Activated CD8-positive, alpha-beta memory T cell treated with anti-CD3 and anti-CD28 coated beads, Interleukin-2, amount 50 U/mL, for 24 hours (primary cell): ENCODE measurements around the gene MYL9.
"Not testable (repeated sequence)": the region's sequence is repeated elsewhere in the genome, so short reads cannot be mapped to it uniquely, and the experiment has no call there.

ENCODE experiments used
- DNase-seq: peaks from one replicate; pipeline ENCODE4 v3.0.0-alpha.2; 2020; ENCODE audit errors: extremely low read depth

MYL9 gene

GRCh38 chr20:36541227-36541767 is at the start of gene MYL9:
Gene MYL9, plus strand, starts transcription at chr20:36541519. Its CDS starts 3,366 bp downstream, at chr20:36544885.
- DNase-seq: no peak

GRCh38 chr20:36491901-36492617 is 49.3 kb upstream of the MYL9 start:
- DNase-seq: peak; percentile 19

GRCh38 chr20:36493051-36493800 is 48.1 kb upstream of the MYL9 start:
- no peak for DNase-seq

DNA sequence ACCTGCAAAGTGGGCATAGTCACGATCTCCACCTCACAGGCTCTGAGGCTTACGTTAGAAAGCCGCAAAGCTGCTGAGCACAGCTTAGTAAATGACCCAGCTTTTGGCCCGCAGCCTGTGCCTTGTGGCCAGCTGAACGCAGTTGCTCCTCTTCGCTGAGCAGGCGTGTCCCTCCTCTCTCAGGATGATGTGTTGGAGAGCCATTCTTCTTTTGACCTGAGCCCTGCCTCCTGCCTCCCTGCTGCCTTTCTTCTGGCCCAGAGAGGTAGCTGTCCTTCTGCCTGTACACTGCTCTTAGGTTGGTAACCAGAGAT is 47.6 kb upstream of the MYL9 start:
- no peak for DNase-seq

DNA sequence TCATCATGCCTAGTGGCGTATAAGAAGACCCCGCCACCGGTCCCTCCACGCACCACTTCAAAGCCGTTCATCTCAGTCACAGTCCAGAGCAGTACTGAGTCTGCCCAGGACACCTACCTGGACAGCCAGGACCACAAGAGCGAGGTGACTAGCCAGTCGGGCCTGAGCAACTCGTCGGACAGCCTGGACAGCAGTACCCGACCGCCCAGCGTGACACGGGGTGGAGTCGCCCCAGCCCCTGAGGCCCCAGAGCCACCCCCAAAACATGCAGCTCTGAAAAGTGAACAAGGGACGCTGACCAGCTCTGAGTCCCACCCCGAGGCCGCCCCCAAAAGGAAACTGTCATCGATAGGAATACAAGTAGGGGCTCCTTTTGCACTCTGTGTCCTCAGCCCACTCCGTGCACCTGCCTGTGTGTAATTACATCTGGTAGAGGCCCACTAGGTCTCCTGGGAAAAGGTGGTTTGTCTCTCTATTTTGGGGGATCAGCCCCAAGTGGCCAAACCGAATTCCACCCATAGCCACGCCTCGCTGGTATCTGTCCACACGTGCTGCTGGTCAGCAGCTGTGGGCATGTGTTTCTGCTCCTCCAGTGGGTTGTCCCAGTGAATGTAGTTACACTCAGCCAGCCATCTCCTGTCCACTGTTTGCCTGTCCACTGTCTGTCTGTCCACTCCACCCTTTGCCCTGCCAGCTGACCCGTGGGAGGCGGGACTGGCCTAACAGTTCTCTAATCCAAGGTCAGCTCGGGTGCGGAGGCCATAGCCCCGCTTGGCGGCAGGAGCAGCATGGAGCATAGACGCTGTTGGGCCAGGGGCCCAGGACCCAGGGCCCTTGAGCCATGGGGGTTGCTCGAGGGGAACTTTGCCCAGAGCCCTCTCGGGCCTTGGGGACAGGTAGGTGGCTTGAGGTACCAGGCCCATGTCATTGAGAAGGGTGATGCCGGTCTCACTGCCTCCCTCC is 44.3 kb upstream of the MYL9 start:
- DNase-seq: no peak

- DNase-seq: no peak
Measured at GRCh38 chr20:36497856-36498255, 43.5 kb upstream of the MYL9 start.

GRCh38 chr20:36498386-36499179 is 42.7 kb upstream of the MYL9 start:
- no peak for DNase-seq

DNA sequence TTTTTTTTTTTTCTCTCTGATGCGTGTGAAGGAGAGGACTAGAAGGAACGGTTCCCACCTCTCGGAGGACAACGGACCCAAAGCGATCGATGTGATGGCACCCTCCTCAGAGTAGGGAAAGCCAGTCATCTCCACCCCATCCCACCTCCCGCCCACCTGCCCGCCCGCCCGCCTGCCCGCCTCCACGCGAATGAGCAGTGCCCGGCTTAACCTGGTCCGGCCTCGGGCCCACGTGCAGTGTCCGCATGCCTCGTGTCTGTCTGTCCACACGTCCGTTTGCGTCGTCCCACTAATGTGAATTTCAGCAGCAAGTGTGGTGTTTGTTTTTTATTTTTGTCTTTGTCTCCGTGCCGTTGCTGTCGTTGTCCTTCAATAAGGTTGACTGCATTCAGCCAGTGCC is 42.1 kb upstream of the MYL9 start:
- DNase-seq: no peak

GRCh38 chr20:36499723-36500501 is 41.4 kb upstream of the MYL9 start:
- DNase-seq: no peak

DNA sequence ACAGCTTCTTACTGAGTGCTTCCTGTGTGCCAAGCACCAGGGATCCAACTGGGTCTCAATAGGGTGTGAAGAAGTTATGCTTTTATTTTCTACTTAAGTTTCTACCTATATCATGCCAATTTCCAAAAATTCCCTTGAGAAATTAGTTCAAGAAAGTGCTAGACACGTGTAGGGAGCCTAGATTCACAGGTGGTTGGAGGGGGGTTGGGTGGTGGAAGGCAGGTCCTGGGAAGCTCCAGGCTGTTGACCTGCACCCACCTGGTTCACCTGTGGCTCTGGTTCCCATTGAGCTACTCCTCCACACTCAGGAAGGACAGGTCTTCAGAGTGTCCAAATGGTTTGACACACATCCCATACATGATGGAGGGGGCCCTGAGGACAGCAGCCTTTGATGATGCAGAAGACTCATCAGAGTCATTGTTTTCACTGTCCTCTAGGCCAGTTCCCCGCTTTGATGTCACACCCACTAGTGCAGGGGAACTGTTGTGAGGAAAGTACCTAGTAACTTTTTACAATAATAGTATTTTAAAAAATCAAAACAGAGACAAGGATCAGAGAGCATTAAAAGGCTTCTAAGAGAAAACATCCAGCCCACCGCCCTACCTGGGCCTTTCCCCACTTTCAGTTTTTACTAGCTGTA is 39.8 kb upstream of the MYL9 start:
- no peak for DNase-seq

DNA sequence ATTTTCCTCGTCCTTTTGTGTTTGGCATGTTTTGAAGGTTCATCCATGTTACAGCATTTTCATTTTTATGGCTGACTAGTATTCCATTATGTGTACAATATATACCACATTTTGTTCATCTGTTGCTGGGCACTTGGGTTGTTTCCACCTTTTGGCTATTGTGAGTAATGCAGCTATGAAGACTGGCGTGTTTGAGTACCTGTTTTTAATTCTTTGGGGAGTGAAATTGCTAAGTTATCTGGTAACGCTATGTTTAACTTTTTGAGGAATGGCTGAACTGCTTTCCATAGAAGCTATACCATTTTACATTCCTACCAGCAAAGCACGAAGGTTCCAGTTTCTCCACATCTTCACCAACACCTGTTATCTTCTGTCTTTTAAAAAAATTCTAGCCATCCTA is 37.0 kb upstream of the MYL9 start:
- DNase-seq: no peak

DNA sequence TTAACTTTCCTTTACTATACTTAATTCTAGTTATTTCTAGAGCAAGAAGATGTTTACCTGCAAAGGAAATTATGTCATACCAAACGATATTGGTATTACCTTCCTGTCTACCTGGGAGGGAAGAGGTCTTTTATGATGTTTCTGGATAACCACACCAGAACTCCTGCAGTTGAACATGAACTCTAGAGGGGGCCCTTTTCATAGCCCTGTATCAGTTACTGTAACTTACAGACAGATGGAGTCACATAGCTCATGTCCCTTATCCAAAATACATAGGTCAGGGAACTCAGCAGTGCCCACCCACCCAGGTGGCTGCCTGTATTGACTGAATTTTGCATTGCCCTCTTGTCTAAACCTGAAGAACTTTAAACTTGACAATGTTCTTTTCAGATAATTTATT is 35.1 kb upstream of the MYL9 start:
- DNase-seq: no peak

DNA sequence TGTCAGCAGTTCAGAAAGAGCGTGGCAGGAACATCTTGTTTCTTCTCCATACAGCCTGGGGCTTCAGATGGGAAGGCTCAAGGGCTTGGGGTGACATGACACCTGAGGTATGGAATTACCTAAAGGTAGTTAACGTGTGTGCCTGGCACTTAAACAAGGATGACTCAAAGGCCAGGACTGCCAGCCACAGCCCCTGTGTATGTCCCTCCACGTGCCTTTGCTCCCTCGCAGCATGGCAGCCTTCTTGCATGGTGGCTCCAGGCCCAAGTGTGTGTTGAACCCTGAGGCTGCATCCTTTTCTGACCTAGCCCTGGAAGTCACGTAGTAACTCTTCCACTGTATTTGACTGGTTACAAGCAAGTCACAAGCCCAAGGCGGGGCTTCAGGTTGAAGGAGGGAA is 33.6 kb upstream of the MYL9 start:
- no peak for DNase-seq

GRCh38 chr20:36519012-36519719 is 22.2 kb upstream of the MYL9 start:
- no peak for DNase-seq

DNA sequence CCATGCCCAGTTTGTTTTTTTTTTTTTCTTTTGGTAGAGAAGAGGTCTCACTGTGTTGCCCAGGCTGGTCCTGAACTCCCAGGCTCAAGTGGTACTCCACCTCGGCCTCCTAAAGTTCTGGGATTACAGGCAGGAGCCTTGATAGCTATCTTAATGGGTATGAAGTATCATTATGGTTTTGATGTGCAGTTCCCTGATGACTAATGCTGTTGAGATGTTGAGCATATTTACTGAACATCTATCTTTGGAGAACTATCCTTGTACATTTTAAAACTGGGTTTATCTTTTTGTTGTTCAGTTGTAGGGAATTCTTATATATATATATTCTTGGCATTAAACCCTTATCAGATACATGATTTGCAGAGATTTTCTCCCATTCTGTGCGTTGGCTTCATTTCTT is 21.4 kb upstream of the MYL9 start:
- no peak for DNase-seq

GRCh38 chr20:36521526-36521925 is 19.8 kb upstream of the MYL9 start:
- no peak for DNase-seq

- DNase-seq: not testable (repeated sequence)
Measured at GRCh38 chr20:36522412-36522811, 18.9 kb upstream of the MYL9 start.

- DNase-seq: no peak
Measured at GRCh38 chr20:36523341-36523740, 18.0 kb upstream of the MYL9 start.

- DNase-seq: no peak
Measured at GRCh38 chr20:36525620-36526365, 15.5 kb upstream of the MYL9 start.
